ENCODE results near the gene LIPC.

GRCh38 chr15:58556541-58556940 is 124.8 kb downstream of the LIPC start:
- TF ChIP-seq CTCF (IDR thresholded peaks at IDR 0.05) = no peak
- no peak for TF ChIP-seq POLR2A (IDR thresholded peaks at IDR 0.05)
